GM19438 (cell line): ENCODE results near the gene CARNS1.
A peak's percentile ranks its signal among the peaks of the same experiment; 100 is the strongest.

Experiments
- ATAC-seq: cut with Tn5 transposase; IDR thresholded peaks from one replicate; pipeline ENCODE4 v1.9.1; 2021; ENCODE audit warnings: low read depth; ENCODE audit not compliant: unreplicated experiment

CARNS1 gene

DNA sequence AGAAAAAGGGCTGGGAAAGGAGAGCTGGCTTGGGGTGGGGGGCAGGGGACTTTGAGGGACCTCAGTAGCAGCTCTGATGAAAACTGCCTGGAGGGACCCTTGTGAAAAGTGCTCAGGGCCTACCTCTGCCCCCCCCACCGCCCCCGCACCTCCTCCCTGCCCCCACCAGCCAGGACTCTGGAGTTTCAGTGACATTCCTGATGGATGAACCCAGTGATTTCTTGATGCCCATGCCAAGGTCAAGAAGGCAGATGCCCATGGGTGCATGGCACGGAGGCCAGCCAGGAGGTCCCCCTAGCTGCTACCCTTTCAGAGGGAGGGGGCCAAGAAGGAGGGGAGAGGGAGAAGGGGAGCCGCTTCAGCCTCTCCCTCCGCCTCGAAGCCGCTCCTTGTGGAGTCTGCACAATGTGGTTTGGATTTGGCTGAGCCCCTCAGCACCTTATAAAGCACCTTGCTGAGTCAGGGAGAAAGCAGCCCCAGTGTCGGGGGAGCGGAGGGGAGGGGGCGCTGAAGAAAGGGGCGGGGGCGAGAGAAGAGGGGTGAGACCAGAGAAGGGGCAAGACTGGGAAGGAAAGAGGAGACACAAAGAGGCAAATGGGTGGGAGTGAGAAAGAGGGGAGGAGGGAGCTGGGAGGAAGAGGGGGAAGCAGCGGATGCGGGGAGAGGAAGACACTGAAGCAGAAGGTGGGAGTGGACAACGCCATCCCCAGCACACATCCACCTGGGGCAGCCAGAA, 40.0 kb upstream of the CARNS1 start:
- ATAC-seq, result no peak

DNA sequence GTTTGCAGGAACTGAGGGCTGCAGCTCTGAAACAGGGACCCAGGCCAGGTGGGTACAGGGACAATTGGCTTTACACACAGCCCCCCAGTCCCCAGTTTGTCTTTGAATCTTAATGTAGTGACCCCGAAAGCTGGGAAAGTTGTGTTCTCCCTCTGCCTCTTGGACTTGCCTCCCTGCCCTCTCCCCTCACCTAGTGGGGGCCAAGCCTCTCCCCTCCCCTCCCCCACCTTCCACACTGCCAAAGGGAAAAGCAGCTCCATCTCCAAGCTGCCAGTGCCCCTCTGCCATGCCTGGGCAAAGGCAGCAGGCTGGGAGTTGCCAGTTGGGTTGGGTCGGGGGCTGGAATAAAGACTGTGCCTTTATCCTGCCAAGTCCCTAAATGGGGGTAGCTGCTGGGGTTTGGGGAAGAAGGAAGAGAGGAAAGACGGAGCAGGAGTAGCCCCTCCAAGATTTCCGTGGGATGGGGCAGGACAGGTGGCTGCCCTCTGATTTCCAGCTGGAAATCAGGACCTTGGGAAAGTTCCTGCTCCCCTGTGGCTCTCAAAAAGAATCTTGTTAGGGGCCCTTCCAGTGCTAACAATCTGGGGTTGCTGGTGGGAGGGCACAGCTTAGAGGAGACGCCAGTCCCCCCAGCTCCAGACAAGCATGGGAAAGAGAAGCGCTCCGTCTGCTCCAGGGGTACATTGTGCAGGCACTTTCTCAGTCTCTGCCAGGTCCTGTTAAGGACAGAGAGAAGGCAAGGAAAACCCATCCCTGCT, 39.2 kb upstream of the CARNS1 start:
- ATAC-seq, result no peak

DNA sequence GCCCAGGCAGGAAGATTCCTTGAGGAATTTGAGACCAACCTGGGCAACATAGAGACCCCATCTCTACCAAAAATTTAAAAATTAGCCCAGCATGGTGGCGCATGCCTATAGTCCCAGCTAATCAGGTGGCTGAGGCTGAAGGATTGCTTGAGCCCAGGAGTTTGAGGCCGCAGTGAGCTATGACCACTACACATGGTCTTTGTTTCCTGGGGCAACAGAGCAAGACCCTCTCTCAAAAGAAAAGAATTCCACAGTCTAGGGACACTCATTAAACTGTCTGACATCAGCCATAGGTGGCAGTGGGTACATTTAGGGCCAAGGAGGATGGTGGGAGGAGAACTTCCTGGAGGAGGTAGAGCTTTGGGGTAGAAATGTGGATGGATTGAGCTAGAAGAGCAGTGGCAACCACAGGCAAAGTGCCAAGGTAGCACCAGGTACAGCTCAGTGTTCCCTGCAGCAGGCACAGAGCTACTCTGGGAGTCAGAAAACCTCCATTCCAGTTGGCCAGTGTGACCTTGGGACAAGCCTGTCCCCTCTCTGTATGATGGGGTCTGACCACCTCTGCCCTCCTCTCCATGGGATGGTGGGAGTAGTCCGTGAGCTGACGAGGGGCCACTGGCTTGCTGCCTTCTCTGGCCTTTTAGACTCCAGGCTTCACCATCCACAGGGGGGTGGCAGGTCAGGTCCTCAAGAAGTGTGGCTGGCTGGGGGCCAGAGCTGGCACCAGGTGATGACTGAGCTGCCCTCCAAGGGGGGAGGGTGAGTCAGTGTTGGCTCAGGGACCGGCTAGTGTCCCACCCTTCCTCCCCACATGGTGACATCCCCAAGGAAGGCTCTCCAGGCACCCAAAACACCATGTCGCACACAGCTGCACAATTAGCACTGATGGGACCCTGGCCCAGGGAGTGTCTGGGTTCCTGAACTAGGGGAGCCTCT, 38.3 kb upstream of the CARNS1 start:
- no peak for ATAC-seq

DNA sequence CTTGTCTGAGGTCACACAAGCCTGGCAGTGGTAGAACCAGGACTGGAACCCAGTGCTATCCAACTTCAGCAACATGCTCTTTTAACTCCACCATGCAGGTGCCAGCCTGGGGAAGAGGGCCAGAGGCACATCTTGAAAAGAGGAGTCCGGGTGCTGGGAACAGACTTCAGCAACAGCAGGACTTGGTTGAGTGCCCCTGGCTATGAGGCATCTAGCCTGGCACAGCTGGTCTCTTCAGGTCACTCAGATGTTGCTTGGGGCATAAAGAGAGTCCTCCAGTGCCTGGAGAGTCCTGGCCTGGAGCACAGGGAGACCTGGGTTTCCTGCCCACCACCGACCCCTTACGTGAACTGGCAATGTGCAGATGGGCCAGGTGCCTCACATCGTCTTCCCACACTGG, 36.9 kb upstream of the CARNS1 start:
- no peak for ATAC-seq

DNA sequence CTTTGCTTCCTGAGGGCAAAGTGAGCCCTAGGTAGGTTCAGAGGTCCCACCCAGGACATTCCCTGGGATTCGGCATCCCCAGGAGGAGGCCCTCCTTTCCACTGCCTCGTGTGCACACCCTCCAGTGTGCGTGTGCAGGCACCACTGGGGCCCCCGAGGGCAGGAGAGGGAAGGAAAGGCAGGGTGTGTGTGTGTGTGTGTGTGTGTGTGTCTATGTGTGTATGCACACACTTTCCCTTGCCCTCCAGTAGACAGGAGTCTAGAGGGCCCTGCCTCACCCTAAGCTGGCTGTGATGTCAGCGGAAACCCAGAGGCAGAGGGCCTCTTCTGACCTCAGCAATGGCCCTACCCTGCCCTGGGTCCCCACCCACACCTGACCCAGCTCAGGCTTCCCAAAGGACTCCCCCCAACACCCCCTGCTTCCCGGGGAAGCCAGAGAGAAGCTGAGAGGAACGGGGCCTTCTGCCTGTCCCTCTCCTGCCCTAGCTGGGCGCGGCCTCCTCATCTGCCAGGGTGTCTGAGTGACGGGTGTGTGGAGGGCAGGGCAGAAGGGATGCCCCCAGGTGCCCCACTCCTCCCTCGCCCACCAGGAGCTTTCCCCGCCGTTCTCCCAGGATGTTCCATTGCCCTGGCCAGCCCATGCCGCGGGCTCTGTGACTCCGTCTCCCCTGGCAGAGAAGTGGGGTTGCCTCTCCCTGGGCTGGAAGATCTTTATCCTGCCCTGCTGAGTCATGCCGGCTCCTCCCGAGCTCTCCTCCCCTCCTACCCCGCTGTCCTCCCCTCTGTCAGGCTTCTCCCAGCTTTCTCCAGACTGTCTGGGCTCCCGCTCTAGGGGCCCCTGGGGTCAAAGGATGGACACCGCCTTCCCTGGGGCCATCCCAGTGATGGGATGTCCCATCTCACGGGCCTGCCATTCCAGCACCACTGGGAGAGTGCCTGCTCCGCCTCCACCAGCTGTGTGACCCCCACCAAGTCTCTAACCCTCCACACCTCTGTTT, 36.1 kb upstream of the CARNS1 start:
- ATAC-seq, result no peak

DNA sequence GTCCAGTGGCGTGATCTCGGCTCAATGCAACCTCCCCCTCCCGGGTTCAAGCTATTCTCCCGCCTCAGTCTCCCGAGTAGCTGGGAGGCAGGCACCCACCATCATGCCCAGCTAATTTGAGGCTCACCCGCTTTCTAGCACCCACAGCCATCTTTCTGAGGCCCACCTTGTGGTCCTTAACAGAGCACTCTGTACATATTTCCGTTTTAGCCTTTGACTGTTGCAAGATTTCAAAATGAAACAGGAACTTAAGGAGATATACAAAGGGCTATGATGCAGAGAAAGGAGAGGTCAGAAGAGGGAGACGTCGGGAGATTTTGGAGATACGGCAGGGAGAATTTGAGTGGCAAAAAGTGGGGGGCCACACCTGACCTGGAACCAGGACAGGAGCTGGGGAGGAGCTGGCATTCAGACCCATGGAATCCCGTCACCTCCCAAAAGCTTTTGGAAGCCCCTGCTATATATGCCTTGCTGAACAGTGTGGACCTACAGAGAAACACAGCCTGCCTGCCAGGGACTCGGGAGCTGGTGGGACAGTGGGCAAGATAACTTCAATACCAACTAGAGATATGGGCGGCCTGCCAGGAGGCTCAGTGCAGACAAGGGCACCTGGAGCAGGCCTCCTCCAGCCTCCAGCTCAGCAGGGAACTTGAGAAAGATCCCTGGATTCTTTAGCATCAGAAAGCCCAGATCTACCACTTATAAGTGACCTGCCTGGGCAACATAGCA, 34.1 kb upstream of the CARNS1 start:
- no peak for ATAC-seq

DNA sequence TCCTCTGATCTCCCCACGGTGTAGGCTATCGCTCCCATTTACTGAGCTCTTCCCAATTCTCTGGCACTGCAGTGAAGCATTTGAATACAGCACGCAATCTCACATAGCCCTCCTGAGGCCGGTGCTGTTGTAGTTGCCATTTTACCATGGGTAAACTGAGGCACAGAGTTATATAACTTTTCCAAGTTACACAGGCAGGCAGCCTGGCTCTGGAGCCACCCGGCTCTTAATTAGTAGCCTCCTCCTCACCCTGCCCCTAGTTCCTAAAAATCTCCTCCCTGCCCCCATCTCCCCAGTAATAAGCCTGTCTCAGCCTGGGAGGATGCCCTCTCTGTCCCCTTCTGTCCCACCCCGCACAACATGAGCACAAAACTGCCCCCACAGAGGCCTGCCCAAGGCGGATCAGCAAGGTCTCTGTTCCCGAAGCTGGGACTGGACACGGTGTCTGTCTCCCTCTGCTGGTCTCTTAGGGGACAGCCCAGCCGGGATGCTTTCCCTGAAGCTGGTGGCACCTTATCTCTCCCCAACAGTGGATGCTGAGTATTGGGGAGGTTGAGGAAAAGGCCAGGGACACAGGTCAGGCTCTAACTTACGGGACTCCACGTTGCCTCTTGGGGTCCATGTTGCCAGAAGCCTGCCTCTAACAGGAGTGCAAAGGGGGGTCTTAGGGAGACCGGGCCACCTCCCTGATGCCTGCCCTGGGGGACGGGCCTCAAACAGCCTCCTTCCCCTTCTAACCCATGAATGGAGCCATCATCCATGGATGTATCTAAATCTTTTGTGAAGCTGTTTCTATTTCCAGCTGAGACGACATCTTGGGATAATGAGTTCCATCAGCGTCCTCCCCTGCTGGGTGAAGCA, 33.0 kb upstream of the CARNS1 start:
- no peak for ATAC-seq

DNA sequence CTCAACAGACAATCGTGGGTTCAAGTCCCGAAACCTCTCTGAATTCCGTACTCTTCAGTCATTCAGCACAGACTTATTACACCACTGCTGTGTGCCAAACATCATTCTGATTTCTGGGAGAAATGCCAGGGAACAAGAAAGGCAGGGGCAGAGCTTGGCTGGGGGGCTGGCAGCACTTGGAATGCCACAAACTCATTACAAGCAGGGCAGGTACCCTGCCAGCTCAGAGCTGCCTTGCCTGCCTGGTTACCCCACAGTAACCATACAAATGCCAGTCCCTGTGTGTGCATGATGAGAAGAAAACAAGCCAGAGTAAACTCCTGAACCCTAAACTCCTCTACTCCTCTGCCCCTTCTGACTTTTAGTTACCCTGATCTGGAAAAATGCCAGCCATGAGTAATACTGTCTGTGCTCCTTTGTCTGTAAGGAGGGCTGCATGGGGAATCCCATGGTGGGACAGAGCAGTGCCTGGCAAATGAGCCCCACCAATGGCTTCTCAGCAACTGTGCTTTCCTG, 30.6 kb upstream of the CARNS1 start:
- no peak for ATAC-seq

DNA sequence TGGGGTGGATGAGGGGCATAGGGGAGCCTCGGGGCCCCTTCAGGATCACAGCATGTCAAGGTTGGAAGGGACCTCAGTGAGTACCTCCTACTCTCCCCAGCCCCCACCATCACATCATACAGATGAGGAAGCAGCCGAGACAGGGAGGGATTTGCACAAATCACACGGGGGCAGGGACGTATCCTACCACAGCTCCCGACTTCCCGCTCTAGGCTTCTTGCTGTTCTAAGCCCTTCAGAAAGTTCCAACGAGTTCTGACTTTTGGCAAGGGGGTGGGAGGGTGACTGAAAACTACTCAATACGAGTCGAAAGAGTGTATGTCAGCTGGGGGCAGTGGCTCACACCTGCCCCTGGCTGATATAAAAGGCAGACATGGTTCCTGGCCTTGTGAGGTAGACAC, 28.4 kb upstream of the CARNS1 start:
- no peak for ATAC-seq

DNA sequence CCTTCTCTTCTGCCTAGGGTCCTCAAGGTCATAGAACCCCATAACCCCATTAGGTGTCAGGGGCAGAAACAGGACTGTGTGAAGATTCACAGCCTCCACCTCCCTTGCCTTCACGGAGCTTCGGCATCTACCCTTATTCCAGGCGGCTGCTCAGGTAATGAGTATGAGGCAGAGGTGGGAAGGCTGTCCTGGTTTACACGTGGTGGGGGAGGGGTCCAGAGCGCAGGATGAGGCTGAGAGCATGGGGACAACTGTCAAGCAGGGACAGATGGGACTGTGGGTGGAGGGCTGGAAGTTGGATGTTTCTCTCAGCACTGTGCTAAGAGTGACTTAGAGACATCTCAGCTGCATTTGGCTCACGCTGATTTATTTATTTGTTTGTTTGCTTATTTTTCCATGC, 28.0 kb upstream of the CARNS1 start:
- no peak for ATAC-seq

DNA sequence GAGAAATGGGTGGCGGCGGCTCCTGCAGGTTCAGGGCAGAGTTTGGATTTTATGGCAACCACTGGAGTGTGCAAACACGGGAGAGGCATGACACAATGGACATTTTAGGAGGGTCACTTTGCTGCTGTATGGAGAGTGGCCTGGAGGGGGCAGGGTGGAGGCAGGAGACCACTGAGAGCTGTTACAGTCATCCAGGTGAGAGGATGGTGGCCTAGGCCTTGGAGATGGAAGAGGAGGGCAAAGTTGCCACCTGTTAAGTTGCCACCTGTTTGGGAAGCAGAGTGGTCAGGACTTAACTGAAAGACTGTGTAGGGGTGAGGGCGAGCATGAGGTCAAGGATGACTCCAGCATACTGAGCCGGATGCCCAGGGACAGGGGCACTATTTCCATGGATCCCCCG, 26.0 kb upstream of the CARNS1 start:
- ATAC-seq, result no peak

DNA sequence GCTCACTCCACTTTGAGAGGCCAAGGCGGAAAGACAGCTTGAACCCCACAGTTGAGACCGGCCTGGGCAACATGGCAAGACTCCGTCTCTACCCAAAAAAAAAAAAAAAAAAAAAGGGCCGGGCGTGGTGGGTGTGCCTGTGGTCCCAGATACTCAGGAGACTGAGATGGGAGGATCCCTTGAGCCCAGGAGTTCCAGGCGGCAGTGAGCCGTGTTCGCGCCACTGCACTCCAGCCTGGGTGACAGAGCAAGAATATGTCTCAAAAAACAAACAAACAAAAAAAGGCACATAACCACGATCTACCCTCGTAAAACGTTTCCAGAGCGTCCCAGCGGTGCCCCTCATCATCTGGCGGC, 24.6 kb upstream of the CARNS1 start:
- ATAC-seq, result no peak

DNA sequence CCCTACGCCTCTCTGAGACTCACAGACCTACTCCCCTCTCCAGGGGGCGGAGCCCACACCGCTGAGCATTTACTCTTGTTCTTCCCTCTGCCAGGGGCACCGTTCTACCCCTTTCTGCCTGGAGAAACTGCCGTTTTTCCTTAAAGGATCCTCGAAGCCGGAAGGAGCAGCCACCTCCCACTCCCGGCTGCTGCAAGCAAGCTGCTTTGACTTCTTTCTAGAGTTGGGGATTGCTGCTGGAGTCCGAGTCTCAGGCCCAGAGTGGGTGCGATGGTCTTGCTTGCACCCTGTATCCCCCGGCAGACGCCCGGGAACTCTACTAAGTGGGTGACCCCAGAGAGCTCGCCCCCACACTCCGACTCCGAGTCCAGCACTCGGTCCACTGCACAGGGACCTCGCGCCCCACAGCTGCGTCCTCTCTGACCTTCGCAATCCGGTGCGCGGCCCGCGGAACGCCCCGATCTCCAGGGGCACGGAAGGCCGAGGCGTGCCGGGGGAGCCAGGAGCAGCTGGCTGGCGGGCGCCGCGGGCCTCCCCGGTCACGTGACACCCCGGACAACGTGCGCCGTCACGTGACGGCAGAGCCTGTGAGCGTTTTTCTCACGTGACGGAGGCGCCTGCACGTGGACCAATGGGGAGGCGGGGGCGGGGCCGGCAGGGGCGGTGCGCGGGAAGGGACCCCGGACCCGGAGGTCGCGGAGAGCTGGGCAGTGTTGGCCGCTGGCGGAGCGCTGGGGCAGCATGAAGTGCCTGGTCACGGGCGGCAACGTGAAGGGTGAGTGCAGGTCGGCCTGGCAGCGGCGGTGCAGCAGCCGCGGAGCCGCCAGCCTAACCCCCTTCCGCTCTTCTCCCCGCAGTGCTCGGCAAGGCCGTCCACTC, 23.9 kb upstream of the CARNS1 start, which contains the start of gene RAD9A:
Gene RAD9A (plus strand): TSS at position 683 of the 879 bp plus-strand sequence. CDS start 59 bp downstream, at position 742.
- peak; percentile 46 for ATAC-seq

DNA sequence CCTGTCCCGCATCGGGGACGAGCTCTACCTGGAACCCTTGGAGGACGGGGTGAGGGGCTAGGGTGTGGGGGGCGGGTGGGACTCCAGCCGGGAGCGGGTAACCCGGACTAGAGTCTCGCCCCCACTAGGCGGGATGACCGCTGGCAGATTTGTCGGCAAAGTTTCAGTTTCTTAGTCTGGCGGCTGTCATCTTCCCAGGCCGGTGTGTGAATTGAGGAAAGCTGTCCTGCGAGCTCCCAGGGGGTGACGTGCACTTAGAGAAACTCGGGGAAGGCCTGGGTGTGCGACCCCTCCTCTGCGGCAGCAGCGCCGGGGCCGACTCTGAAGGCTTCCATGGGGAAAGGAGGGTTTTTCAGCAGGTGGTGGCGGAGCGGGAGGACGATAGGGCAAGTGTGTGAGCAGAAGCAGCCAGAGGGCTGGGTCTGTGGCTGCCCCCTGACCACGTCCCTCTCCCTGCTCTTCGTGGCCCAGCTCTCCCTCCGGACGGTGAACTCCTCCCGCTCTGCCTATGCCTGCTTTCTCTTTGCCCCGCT, 23.2 kb upstream of the CARNS1 start:
- peak; percentile 12 for ATAC-seq

DNA sequence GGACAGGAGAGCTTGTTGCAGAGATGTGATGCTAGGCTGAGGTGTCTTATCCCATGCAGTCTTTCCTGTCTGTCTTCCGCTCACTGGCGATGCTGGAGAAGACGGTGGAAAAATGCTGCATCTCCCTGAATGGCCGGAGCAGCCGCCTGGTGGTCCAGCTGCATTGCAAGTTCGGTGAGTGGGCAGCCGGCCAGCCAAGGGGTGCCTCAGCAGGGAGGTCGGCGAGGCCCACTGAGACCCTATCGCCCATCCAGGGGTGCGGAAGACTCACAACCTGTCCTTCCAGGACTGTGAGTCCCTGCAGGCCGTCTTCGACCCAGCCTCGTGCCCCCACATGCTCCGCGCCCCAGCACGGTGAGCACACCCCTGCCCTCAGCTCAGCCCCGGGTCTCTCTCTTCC, 22.0 kb upstream of the CARNS1 start:
- no peak for ATAC-seq

DNA sequence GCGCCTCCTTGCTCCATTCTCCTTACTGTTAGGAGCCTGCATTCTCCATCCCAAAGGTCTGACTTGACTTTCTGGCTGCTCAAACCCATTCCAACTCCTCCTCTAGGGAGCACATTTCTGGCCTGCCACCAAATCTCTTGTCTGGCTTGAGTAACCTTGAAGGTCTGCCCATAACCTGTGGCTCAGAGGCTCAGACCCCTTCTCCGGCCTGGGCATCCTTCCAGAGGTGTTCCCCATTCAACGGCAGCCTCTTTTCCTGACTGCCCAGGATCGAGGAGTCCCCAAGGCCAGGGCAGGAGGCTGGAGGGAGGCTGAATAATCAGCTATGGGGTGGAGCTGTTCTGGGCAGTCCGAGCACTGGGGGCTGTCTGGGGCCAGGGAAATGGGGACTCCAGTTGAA, 21.5 kb upstream of the CARNS1 start:
- ATAC-seq, result no peak
